SU-DHL-6 (cell line): ENCODE measurements around the gene SCN5A.

Experiments
- H2AFZ ChIP-seq: fragments of 200-600 bp; sonication (generic); 2 replicates; pipeline ENCODE4 v1.6.1; 2014; ENCODE audit warnings: low read depth, mild to moderate bottlenecking, moderate library complexity, mixed read lengths, antibody characterized with exemption, low read length; ENCODE audit not compliant: severe bottlenecking
- H3F3A ChIP-seq: fragments of 200-600 bp; shearing (Covaris generic); 2 replicates; pipeline ENCODE4 v1.6.0; 2016; ENCODE audit warnings: antibody characterized with exemption, mild to moderate bottlenecking; ENCODE audit not compliant: insufficient read depth
- H3K27ac ChIP-seq: fragments of 200-600 bp; sonication (generic); 2 replicates; pipeline ENCODE4 v1.5.1; 2016; ENCODE audit warnings: low read depth, mild to moderate bottlenecking, low read length, moderate library complexity, mixed read lengths
- H3K27me3 ChIP-seq: fragments of 200-600 bp; sonication (generic), shearing (Covaris generic); 2 replicates; pipeline ENCODE4 v1.6.0; 2014; ENCODE audit warnings: mild to moderate bottlenecking, low read length
- H3K36me3 ChIP-seq: fragments of 200-600 bp; sonication (generic); 2 replicates; pipeline ENCODE4 v1.6.1; 2014; ENCODE audit warnings: mild to moderate bottlenecking, low read length, mixed read lengths
- H3K4me2 ChIP-seq: fragments of 300-600, 200-600 bp; shearing (Covaris generic), sonication (generic); 2 replicates; pipeline ENCODE4 v1.6.0; 2014; ENCODE audit warnings: low read length, low read depth, mild to moderate bottlenecking; ENCODE audit not compliant: poor library complexity, severe bottlenecking
- H3K4me3 ChIP-seq: fragments of 200-600 bp; sonication (generic); 2 replicates; pipeline ENCODE4 v1.5.1; 2014; ENCODE audit warnings: antibody characterized with exemption, low read length, mild to moderate bottlenecking, mixed read lengths; ENCODE audit not compliant: insufficient read depth, poor library complexity, severe bottlenecking
- H3K79me2 ChIP-seq: fragments of 200-600 bp; sonication (generic); 2 replicates; pipeline ENCODE4 v1.6.1; 2014; ENCODE audit warnings: mild to moderate bottlenecking, low read length, moderate library complexity; ENCODE audit not compliant: insufficient read depth
- H3K9ac ChIP-seq: fragments of 200-600 bp; sonication (generic); 2 replicates; pipeline ENCODE4 v1.7.0; 2014; ENCODE audit warnings: mild to moderate bottlenecking, low read length
- H3K9me2 ChIP-seq: fragments of 200-600 bp; sonication (generic); replicated peaks from 2 replicates; pipeline ENCODE4 v1.6.1; 2014; ENCODE audit warnings: low read length; ENCODE audit not compliant: insufficient read depth
- H3K9me3 ChIP-seq: fragments of 200-600 bp; sonication (generic); 2 replicates; pipeline ENCODE4 v1.6.1; 2014; ENCODE audit warnings: low read length, mixed read lengths; ENCODE audit not compliant: insufficient read depth
- H4K20me1 ChIP-seq: fragments of 200-600 bp; sonication (generic); 2 replicates; pipeline ENCODE4 v1.6.1; 2014; ENCODE audit warnings: low read depth, mild to moderate bottlenecking, antibody characterized with exemption, low read length, moderate library complexity, mixed read lengths
- EZH2phosphoT487 ChIP-seq: fragments of 200-600 bp; sonication (generic), shearing (Covaris generic); conservative IDR thresholded peaks from 2 replicates; pipeline ENCODE4 v1.6.1; 2018; ENCODE audit warnings: mild to moderate bottlenecking, antibody characterized with exemption, low read length, moderate library complexity, mixed read lengths
- TF ChIP-seq, protein P1 (sequence below): fragments of 200-600 bp; sonication (generic); IDR thresholded peaks from one replicate; pipeline ENCODE4 v1.5.1; 2017; ENCODE audit warnings: antibody characterized with exemption, mild to moderate bottlenecking, low read length, moderate library complexity; ENCODE audit not compliant: insufficient read depth, poor library complexity, severe bottlenecking

The SCN5A gene

DNA sequence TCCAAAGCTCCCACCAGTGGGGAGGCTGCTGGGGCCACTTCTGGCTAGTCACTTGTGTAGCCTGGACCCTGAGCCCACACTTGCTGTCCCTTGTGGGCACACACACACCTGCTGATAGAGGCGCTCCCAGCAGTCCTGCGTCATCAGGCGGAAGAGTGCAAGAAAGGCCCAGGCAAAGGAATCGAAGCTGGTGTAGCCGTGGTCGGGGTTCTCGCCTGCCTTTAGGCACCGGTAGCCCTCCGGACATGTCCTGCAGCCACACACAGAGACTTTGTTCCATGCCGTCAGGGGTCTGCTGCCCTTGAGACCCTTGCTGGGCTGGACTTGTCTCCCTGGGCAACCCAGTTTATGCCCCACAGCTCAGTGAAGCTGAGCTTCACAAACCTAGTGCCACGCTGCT lies 42.9 kb downstream of the SCN5A start:
- Histone ChIP-seq H3F3A (no peaks in the 10 kb centered on the region), H3K79me2 (no peaks in the 10 kb centered on the region), H3K4me2 (no peak overlapping the region), H3K4me3 (no peak overlapping the region), H3K36me3 (no peaks in the 10 kb centered on the region), H3K9ac (no peak overlapping the region), H3K27me3 (no peaks in the 10 kb centered on the region), H2AFZ (no peak overlapping the region), H3K9me3 (no peaks in the 10 kb centered on the region), H3K9me2 (no peaks in the 10 kb centered on the region), H3K27ac (no peak overlapping the region), H4K20me1 (no peaks in the 10 kb centered on the region)
- TF ChIP-seq, protein P1, sequence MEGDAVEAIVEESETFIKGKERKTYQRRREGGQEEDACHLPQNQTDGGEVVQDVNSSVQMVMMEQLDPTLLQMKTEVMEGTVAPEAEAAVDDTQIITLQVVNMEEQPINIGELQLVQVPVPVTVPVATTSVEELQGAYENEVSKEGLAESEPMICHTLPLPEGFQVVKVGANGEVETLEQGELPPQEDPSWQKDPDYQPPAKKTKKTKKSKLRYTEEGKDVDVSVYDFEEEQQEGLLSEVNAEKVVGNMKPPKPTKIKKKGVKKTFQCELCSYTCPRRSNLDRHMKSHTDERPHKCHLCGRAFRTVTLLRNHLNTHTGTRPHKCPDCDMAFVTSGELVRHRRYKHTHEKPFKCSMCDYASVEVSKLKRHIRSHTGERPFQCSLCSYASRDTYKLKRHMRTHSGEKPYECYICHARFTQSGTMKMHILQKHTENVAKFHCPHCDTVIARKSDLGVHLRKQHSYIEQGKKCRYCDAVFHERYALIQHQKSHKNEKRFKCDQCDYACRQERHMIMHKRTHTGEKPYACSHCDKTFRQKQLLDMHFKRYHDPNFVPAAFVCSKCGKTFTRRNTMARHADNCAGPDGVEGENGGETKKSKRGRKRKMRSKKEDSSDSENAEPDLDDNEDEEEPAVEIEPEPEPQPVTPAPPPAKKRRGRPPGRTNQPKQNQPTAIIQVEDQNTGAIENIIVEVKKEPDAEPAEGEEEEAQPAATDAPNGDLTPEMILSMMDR, result no peak
- no peak for TF ChIP-seq EZH2phosphoT487

DNA sequence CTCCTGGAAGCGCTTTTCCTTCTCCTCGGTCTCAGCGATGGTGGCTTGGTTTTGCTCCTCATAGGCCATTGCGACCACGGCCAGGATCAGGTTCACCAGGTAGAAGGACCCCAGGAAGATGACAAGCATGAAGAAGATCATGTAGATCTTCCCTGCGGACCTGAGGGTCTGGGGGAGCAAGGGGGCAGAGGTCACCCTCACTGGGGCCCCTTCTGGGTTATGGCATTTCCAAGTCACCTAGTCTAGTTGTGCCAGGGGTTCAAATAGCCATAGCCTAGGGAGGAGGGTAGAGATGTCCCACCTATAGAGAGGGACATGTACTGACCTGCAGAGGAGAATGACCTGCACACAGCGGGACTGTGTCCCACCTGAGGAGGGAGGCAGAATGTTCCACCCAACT lies 43.5 kb downstream of the SCN5A start:
- Histone ChIP-seq H3K36me3 (no peaks in the 10 kb centered on the region), H3F3A (no peaks in the 10 kb centered on the region), H3K4me3 (no peak overlapping the region), H3K79me2 (no peaks in the 10 kb centered on the region), H3K9ac (no peak overlapping the region), H3K27ac (no peak overlapping the region), H3K9me3 (no peaks in the 10 kb centered on the region), H4K20me1 (no peaks in the 10 kb centered on the region), H3K4me2 (no peak overlapping the region), H3K27me3 (no peaks in the 10 kb centered on the region), H2AFZ (no peak overlapping the region), H3K9me2 (no peaks in the 10 kb centered on the region)
- TF ChIP-seq, protein P1, result no peak
- no peak for TF ChIP-seq EZH2phosphoT487

DNA sequence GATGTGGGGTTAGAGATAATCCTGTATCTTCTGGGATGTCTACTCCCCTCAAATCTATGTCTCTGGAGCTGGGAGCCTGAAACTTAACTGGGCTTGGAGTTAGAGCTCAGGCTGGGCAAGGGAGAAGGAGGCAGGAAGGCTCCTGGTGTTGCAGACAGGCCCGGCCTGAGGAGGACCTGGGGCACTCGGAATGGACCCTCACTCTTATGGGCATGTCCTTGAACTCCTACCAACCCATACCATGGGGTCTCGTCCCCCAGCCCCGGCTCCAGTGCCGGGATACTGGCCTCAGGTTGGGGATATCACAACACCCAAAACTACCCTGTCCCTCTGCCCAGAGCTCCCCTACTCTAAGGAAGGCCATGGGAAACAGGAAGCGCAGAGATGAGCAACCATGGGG lies 45.2 kb downstream of the SCN5A start:
- Histone ChIP-seq H3F3A (no peaks in the 10 kb centered on the region), H4K20me1 (no peaks in the 10 kb centered on the region), H3K27me3 (no peaks in the 10 kb centered on the region), H3K9me3 (no peaks in the 10 kb centered on the region), H3K79me2 (no peaks in the 10 kb centered on the region), H3K27ac (no peak overlapping the region), H3K9ac (no peak overlapping the region), H2AFZ (no peak overlapping the region), H3K36me3 (no peaks in the 10 kb centered on the region), H3K4me2 (no peak overlapping the region), H3K9me2 (no peaks in the 10 kb centered on the region), H3K4me3 (no peak overlapping the region)
- TF ChIP-seq, protein P1, result no peak
- TF ChIP-seq EZH2phosphoT487, result no peak

DNA sequence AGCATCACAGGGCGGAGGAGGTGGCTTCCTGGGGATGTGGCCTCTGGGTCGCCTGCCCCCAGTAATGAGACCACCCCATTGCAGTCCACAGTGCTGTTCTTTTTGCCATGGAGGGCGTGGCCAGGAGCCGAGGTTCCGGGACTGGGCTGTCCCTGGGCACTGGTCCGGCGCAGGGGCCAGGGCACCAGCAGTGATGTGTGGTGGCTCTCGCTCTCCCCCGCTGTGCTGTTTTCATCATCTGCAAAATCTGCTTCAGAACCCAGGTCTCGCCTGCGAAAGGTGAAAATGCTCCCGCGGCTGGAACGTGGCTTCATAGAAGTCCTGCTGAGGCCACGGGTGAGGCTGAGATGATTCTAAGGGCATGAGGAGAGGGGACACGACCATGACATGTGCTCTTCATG lies 45.8 kb downstream of the SCN5A start:
- no peaks in the 10 kb centered on the region for H3K27me3 ChIP-seq
- H3K27ac ChIP-seq, result no peak overlapping the region
- no peaks in the 10 kb centered on the region for H3K79me2 ChIP-seq
- H3K9me3 ChIP-seq, result no peaks in the 10 kb centered on the region
- no peaks in the 10 kb centered on the region for H3K9me2 ChIP-seq
- no peak overlapping the region for H2AFZ ChIP-seq
- H3K4me2 ChIP-seq, result no peak overlapping the region
- H3K36me3 ChIP-seq, result no peaks in the 10 kb centered on the region
- no peaks in the 10 kb centered on the region for H4K20me1 ChIP-seq
- no peak overlapping the region for H3K4me3 ChIP-seq
- TF ChIP-seq, protein P1, result no peak
- no peak for TF ChIP-seq EZH2phosphoT487
- H3F3A ChIP-seq, result no peaks in the 10 kb centered on the region
- no peak overlapping the region for H3K9ac ChIP-seq
